Upper lobe of left lung (tissue), 6 donors: ENCODE data around the gene PCBP3. TPM values are rescaled to one million over a fixed set of nuclear protein-coding genes. Genes with fewer than 3 reads are reported as not detected.

ENCODE experiments used
- ATAC-seq, 2 donors: fragments of 200-7000 bp; cut with Tn5 transposase; one replicate each; pipeline ENCODE4 v1.9.1; 2022; ENCODE audit warnings: mild to moderate bottlenecking in 2 of 2, moderate library complexity in 2 of 2; ENCODE audit not compliant: low FRiP score in 2 of 2
- DNase-seq, 2 donors: peaks; one replicate each; pipeline ENCODE4 v3.0.0-alpha.2; 2019 to 2020
- H3K27ac ChIP-seq, 4 donors: fragments of 200-600 bp; sonication (generic); one replicate each; pipeline ENCODE4 v1.5.1; 2016 to 2019
- H3K27me3 ChIP-seq, 4 donors: fragments of 200-600 bp; sonication (generic); one replicate each; pipeline ENCODE4 v1.5.1; 2017 to 2019
- H3K36me3 ChIP-seq, 4 donors: fragments of 200-600 bp; sonication (generic); one replicate each; pipeline ENCODE4 v1.5.1; 2016 to 2019
- H3K4me1 ChIP-seq, 4 donors: fragments of 200-600 bp; sonication (generic); one replicate each; pipeline ENCODE4 v1.5.1; 2018 to 2019
- H3K4me3 ChIP-seq, 4 donors: fragments of 200-600 bp; sonication (generic); one replicate each; pipeline ENCODE4 v1.5.1; 2017 to 2019; ENCODE audit warnings: mild to moderate bottlenecking in 2 of 4, moderate library complexity in 1 of 4
- H3K9me3 ChIP-seq, 4 donors: fragments of 200-600 bp; sonication (generic); one replicate each; pipeline ENCODE4 v1.5.1; 2018 to 2019
- EP300 ChIP-seq, 4 donors: sonication (generic); formaldehyde crosslinking; IDR thresholded peaks; one replicate each; pipeline ENCODE4 v1.5.1; 2017; ENCODE audit warnings: antibody characterized with exemption in 4 of 4, control low read depth in 2 of 4
- POLR2A ChIP-seq, 4 donors: fragments of 450-650 bp; IDR thresholded peaks; one replicate each; pipeline ENCODE4 v1.5.1; 2016 to 2017; ENCODE audit warnings: antibody characterized with exemption in 4 of 4, mild to moderate bottlenecking in 2 of 4
- POLR2AphosphoS5 ChIP-seq, 2 donors: sonication (generic); formaldehyde crosslinking; IDR thresholded peaks; one replicate each; pipeline ENCODE4 v1.5.1; 2017; ENCODE audit warnings: antibody characterized with exemption in 2 of 2
- WGBS, 2 donors: methylation state at CpG; one replicate each; pipeline ENCODE4 v1.1.5; 2017 to 2018; 5-methylcytosine and 5-hydroxymethylcytosine counted together
- total RNA-seq, 6 donors: library from RNA; depleted of rRNA in 4 of 6; stranded (reverse); fragments of >200 nt in 4 of 6; gene quantifications; one replicate each; pipeline versions ENCODE4 v1.1.0 to v1.2.1, GENCODE V29; 2016 to 2021
- TF ChIP-seq, protein P1 (sequence below), 6 experiments: fragments of 450-650 bp in 4 of 6; fragments of 200-600 bp in 2 of 6; sonication (generic) in 2 of 6; IDR thresholded peaks; one replicate each; pipeline ENCODE4 v1.5.1; 2016 to 2019; ENCODE audit warnings: antibody characterized with exemption in 6 of 6
- donor health status: DM: no; HTN: no; CAD: no; lungs with moderate emphysema.
- donor health status: DM: no; HTN: yes; CAD: no; lungs with severe emphysema.

Gene PCBP3
- total RNA-seq, 6 donors from 2014 or later = 0.78 to 10.5 (median 3.3) TPM

DNA sequence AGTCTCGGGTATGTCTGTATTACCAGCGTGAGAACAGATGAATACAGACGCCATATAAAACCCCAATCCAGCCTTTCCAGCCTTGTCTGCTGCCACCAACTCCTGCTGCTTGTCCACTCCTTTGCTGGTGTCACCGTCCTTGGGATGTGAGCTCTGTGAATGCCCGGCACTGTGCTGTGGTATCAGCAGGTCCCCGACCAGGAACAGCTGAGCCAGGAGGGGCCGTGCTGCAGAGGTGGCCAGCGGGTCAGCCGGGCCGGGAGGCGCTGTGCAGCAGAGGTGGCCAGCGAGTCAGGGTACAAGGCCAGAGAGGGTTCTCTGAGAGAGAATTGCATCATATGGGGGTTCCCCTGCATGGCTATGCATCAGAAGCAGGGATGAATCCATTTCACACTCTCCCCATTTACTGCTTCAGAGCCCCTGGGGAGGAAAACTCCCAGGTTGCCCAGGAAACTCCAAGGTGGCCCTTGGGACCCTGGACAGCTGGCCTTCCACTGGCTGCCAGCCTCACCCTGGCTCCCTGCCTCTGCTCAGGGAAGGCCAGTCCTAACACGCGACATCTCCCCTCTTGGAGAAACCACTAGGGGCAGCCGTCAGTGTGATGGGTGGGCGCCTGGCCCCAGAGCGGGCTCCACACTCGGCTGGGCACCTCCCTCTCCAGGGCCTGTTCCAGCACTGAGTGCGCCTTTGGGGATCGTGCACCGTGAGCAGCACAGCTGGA lies 215.7 kb downstream of the PCBP3 start:
- Histone ChIP-seq H3K27ac (no peak overlapping the region), H3K4me3 (no peak overlapping the region), H3K27me3 (no peaks in the 10 kb centered on the region), H3K36me3 (no peaks in the 10 kb centered on the region), H3K4me1 (no peaks in the 10 kb centered on the region), H3K9me3 (no peaks in the 10 kb centered on the region)
- DNase-seq (no peak), ATAC-seq (no peak)
- TF ChIP-seq, protein P1, sequence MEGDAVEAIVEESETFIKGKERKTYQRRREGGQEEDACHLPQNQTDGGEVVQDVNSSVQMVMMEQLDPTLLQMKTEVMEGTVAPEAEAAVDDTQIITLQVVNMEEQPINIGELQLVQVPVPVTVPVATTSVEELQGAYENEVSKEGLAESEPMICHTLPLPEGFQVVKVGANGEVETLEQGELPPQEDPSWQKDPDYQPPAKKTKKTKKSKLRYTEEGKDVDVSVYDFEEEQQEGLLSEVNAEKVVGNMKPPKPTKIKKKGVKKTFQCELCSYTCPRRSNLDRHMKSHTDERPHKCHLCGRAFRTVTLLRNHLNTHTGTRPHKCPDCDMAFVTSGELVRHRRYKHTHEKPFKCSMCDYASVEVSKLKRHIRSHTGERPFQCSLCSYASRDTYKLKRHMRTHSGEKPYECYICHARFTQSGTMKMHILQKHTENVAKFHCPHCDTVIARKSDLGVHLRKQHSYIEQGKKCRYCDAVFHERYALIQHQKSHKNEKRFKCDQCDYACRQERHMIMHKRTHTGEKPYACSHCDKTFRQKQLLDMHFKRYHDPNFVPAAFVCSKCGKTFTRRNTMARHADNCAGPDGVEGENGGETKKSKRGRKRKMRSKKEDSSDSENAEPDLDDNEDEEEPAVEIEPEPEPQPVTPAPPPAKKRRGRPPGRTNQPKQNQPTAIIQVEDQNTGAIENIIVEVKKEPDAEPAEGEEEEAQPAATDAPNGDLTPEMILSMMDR (IDR thresholded peaks at IDR 0.05) = no peak
- no peak for TF ChIP-seq POLR2AphosphoS5 (IDR thresholded peaks at IDR 0.05)
- no peak for TF ChIP-seq POLR2A (IDR thresholded peaks at IDR 0.05)
- TF ChIP-seq EP300 (IDR thresholded peaks at IDR 0.05) = no peak
- WGBS, 2 donors = 90 to 97% methylated on average over 12 to 15 of the region's 21 CpGs

- DNase-seq = no peak
- no peaks in the 10 kb centered on the region for H3K36me3 ChIP-seq
These were observed 216.3 kb downstream of the PCBP3 start for GRCh38 chr21:45859762-45860357.

DNA sequence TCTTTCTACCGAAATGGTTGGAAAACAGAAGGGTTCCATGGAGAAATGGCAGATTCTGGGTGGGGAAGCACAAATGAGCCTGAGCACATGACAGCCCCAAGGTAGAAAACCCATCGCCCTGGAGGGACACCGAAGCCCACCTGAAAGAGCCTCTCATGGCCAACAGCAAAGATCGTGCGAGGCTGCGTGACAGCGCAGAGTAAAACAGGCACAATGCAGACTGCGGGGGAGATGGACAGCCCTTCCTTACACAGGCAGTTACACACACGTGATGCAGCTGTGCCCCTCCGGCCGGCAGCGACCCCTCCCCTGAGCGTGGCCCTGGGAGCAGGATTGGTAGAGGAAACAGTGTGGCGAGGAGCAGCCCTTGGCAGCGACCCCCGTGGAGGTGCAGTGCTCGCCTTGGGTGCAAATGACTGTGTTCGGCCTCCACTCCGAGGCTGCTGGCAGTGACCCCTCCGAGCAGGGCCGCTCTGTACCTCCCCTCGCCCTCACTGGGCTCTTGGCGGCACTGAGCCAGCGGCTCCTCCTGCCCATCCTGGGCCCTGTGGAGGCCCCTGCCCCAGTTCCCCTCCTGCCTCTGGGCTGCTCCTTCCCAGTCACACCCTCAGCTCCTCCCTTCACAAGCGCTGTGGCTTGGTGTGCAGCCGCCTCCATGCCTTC lies 217.1 kb downstream of the PCBP3 start:
- TF ChIP-seq POLR2A (IDR thresholded peaks at IDR 0.05) (no peak), EP300 (IDR thresholded peaks at IDR 0.05) (no peak), POLR2AphosphoS5 (IDR thresholded peaks at IDR 0.05) (no peak)
- TF ChIP-seq, protein P1 (IDR thresholded peaks at IDR 0.05) = no peak
- no peak for ATAC-seq

More at GRCh38 chr21:45859762-45860357, 216.3 kb downstream of the PCBP3 start:
- no peak overlapping the region for H3K27ac ChIP-seq
- H3K4me1 ChIP-seq = no peaks in the 10 kb centered on the region
- H3K4me3 ChIP-seq = no peak overlapping the region
- no peaks in the 10 kb centered on the region for H3K9me3 ChIP-seq
- no peak for ATAC-seq
- TF ChIP-seq, protein P1 (IDR thresholded peaks at IDR 0.05) = no peak
- TF ChIP-seq POLR2A (IDR thresholded peaks at IDR 0.05) (no peak), POLR2AphosphoS5 (IDR thresholded peaks at IDR 0.05) (no peak), EP300 (IDR thresholded peaks at IDR 0.05) (no peak)
- 77 to 85% methylated on average over 4 to 12 of the region's 12 CpGs for whole genome bisulfite sequencing, 2 donors
- H3K27me3 ChIP-seq = no peaks in the 10 kb centered on the region

DNA sequence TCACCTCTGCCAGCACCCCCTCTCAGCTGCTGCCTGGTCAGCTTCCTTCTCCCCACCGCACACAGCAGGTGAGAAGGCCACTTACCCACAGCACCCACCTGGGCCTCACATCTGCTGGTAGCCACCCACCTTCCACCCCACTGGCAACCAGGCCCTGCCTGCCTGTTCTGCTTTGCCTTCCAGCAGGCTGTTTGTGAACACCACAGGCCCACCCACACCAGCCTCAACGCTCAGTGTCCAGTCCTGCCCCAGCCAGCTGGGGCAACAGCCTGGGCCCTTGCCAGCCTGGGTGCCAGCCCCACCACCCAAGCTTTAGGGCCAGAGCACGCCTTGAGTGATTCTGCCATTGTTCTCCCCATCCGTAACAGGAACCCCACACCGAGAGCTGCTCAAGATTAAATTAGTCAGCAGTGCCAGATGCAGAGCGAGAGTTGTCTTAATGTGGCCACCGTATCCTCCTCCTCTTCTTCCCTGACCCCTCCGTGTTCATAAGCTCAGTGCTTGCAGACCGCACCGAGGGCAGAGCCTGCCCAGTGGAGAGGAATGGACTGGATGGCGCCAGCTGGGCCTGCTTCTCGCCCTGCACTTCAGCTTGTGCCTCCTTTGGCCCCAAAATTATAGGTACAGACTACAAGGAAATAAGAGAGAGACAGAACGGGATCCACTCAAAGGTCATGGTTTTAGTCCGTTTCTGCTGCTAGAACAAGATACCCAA lies 217.8 kb downstream of the PCBP3 start:
- Histone ChIP-seq H3K4me3 (no peak overlapping the region), H3K4me1 (no peaks in the 10 kb centered on the region), H3K27me3 (no peaks in the 10 kb centered on the region), H3K9me3 (no peaks in the 10 kb centered on the region), H3K27ac (no peak overlapping the region), H3K36me3 (no peaks in the 10 kb centered on the region)
- DNase-seq = peak in 1 of 2 donors; percentile 55
- WGBS, 2 donors = 80 to 91% methylated on average over 11 to 14 of the region's 14 CpGs
- ATAC-seq = no peak
- TF ChIP-seq EP300 (IDR thresholded peaks at IDR 0.05) = no peak
- TF ChIP-seq, protein P1 (IDR thresholded peaks at IDR 0.05) = no peak
- no peak for TF ChIP-seq POLR2AphosphoS5 (IDR thresholded peaks at IDR 0.05)
- TF ChIP-seq POLR2A (IDR thresholded peaks at IDR 0.05) = no peak

More for the DNA sequence above, 217.1 kb downstream of the PCBP3 start:
- H3K9me3 ChIP-seq = no peaks in the 10 kb centered on the region
- H3K27ac ChIP-seq = no peak overlapping the region
- DNase-seq = peak in 1 of 2 donors; percentile 79
- H3K4me3 ChIP-seq = no peak overlapping the region
- no peaks in the 10 kb centered on the region for H3K4me1 ChIP-seq
- H3K27me3 ChIP-seq = no peaks in the 10 kb centered on the region
- WGBS, 2 donors = 92 to 94% methylated on average over 20 to 26 of the region's 26 CpGs
- H3K36me3 ChIP-seq = no peaks in the 10 kb centered on the region
